HS-5 (cell line): ENCODE data around the gene EI24.

Experiments used
- DNase-seq: peaks from one replicate; pipeline ENCODE4 v3.0.0-alpha.2; 2012; ENCODE audit warnings: low read depth

The EI24 gene

GRCh38 chr11:125627236-125627910 lies 58.1 kb downstream of the EI24 start:
- no peak for DNase-seq
